Measurements from ENCODE around the gene SYMPK. TPM values are rescaled to one million over a fixed set of nuclear protein-coding genes. Genes with fewer than 3 reads are reported as not detected.

The SYMPK gene
- total and polyA plus RNA-seq, 2 experiments from 2014 or later = 33.4 to 41.6 TPM

- TF ChIP-seq EZH2 (IDR thresholded peaks at IDR 0.05; ENCODE audit: borderline replicate concordance) (no peak), EZH2phosphoT487 (IDR thresholded peaks at IDR 0.05; ENCODE audit: low read depth, severe bottlenecking, unreplicated experiment) (no peak)
- TF ChIP-seq, protein P1, sequence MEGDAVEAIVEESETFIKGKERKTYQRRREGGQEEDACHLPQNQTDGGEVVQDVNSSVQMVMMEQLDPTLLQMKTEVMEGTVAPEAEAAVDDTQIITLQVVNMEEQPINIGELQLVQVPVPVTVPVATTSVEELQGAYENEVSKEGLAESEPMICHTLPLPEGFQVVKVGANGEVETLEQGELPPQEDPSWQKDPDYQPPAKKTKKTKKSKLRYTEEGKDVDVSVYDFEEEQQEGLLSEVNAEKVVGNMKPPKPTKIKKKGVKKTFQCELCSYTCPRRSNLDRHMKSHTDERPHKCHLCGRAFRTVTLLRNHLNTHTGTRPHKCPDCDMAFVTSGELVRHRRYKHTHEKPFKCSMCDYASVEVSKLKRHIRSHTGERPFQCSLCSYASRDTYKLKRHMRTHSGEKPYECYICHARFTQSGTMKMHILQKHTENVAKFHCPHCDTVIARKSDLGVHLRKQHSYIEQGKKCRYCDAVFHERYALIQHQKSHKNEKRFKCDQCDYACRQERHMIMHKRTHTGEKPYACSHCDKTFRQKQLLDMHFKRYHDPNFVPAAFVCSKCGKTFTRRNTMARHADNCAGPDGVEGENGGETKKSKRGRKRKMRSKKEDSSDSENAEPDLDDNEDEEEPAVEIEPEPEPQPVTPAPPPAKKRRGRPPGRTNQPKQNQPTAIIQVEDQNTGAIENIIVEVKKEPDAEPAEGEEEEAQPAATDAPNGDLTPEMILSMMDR (IDR thresholded peaks at IDR 0.05; ENCODE audit: poor library complexity) = no peak
- H3K79me2 ChIP-seq = peaks cover 13% of the 10 kb centered on the region
- DNase-seq (ENCODE audit: low spot score) = no peak
- H3K9me3 ChIP-seq (ENCODE audit: low read depth) = no peaks in the 10 kb centered on the region
- peaks cover 2% of the 10 kb centered on the region for H4K20me1 ChIP-seq (ENCODE audit: insufficient read depth, poor library complexity, severe bottlenecking)
- H3K4me2 ChIP-seq = no peak overlapping the region
- H3K27me3 ChIP-seq = no peaks in the 10 kb centered on the region
- H3K4me3 ChIP-seq = no peak overlapping the region
- H2AFZ ChIP-seq = no peak overlapping the region
- no peaks in the 10 kb centered on the region for H3K9me2 ChIP-seq (replicated peaks; ENCODE audit: insufficient read depth)
- peaks cover 32% of the 10 kb centered on the region for H3K4me1 ChIP-seq (ENCODE audit: insufficient read depth)
- no peaks in the 10 kb centered on the region for H3K36me3 ChIP-seq (replicated peaks; ENCODE audit: insufficient read depth, low read depth)
- WGBS (ENCODE audit: low lambda C conversion rate, missing lambda C conversion rate) = 89% methylated on average over 5 of the region's 5 CpGs
- peak overlapping the region; percentile 93 for H3K27ac ChIP-seq
These were observed 77.8 kb downstream of the SYMPK start for GRCh38 chr19:45785097-45785496.

- Histone ChIP-seq H3K4me3 (no peak overlapping the region), H4K20me1 (ENCODE audit: insufficient read depth, poor library complexity, severe bottlenecking) (peaks cover 3% of the 10 kb centered on the region), H3K27me3 (no peaks in the 10 kb centered on the region), H3K4me1 (ENCODE audit: insufficient read depth) (peaks cover 38% of the 10 kb centered on the region), H3K4me2 (no peak overlapping the region), H3K27ac (peak overlapping the region; percentile 93), H3K9me2 (replicated peaks; ENCODE audit: insufficient read depth) (no peaks in the 10 kb centered on the region), H3K79me2 (peaks cover 3% of the 10 kb centered on the region), H3K9me3 (ENCODE audit: low read depth) (no peaks in the 10 kb centered on the region), H2AFZ (no peak overlapping the region), H3K36me3 (replicated peaks; ENCODE audit: insufficient read depth, low read depth) (no peaks in the 10 kb centered on the region)
- DNase-seq (ENCODE audit: low spot score) = no peak
- 86% methylated on average over 3 of the region's 4 CpGs for WGBS (ENCODE audit: low lambda C conversion rate, missing lambda C conversion rate)
- no peak for TF ChIP-seq EZH2 (IDR thresholded peaks at IDR 0.05; ENCODE audit: borderline replicate concordance)
- no peak for TF ChIP-seq EZH2phosphoT487 (IDR thresholded peaks at IDR 0.05; ENCODE audit: low read depth, severe bottlenecking, unreplicated experiment)
- TF ChIP-seq, protein P1 (IDR thresholded peaks at IDR 0.05; ENCODE audit: poor library complexity) = no peak
These were observed 78.9 kb downstream of the SYMPK start for GRCh38 chr19:45784096-45784495.

GRCh38 chr19:45782820-45783785 lies 79.8 kb downstream of the SYMPK start:
- H3K9me2 ChIP-seq (replicated peaks; ENCODE audit: insufficient read depth) = no peaks in the 10 kb centered on the region
- no peaks in the 10 kb centered on the region for H3K9me3 ChIP-seq (ENCODE audit: low read depth)
- H3K4me1 ChIP-seq (ENCODE audit: insufficient read depth) = peaks cover 38% of the 10 kb centered on the region
- H3K36me3 ChIP-seq (replicated peaks; ENCODE audit: insufficient read depth, low read depth) = no peaks in the 10 kb centered on the region
- TF ChIP-seq EZH2phosphoT487 (IDR thresholded peaks at IDR 0.05; ENCODE audit: low read depth, severe bottlenecking, unreplicated experiment) = no peak
- TF ChIP-seq, protein P1 (IDR thresholded peaks at IDR 0.05; ENCODE audit: poor library complexity) = no peak
- no peak for TF ChIP-seq EZH2 (IDR thresholded peaks at IDR 0.05; ENCODE audit: borderline replicate concordance)
- H3K27ac ChIP-seq = peak overlapping the region; percentile 93
- no peak for DNase-seq (ENCODE audit: low spot score)
- WGBS (ENCODE audit: low lambda C conversion rate, missing lambda C conversion rate) = 48% methylated on average over 25 of the region's 26 CpGs
- H2AFZ ChIP-seq = no peak overlapping the region
- H3K4me3 ChIP-seq = peak overlapping the region; percentile 10
- H3K79me2 ChIP-seq = no peaks in the 10 kb centered on the region
- peak overlapping the region; percentile 82 for H3K4me2 ChIP-seq
- H4K20me1 ChIP-seq (ENCODE audit: insufficient read depth, poor library complexity, severe bottlenecking) = peaks cover 6% of the 10 kb centered on the region
- no peaks in the 10 kb centered on the region for H3K27me3 ChIP-seq

All from hepatocyte (in vitro differentiated cells).